C4-2B (cell line): ENCODE measurements around the gene VARS1.

ENCODE experiments used
- CTCF ChIP-seq: fragments of 450-650 bp; conservative IDR thresholded peaks from 2 replicates; pipeline ENCODE4 v1.5.1; 2017; ENCODE audit warnings: mild to moderate bottlenecking
- ZFX ChIP-seq: fragments of 450-650 bp; IDR thresholded peaks from 2 replicates; pipeline ENCODE4 v1.6.1; 2017

- TF ChIP-seq CTCF (no peak), ZFX (no peak)
Observed at GRCh38 chr6:31821301-31822035, 25.9 kb upstream of the VARS1 start.
